NB4 (cell line): ENCODE results near the gene PHF21B.

ENCODE experiments used
- DNase-seq: peaks from one replicate; pipeline ENCODE4 v3.0.0; 2010; ENCODE audit warnings: low read depth
- H3K4me3 ChIP-seq: one replicate; pipeline ENCODE4 v1.5.1; 2011; ENCODE audit warnings: mild to moderate bottlenecking, low read depth, low read length, moderate library complexity
- MYC ChIP-seq: IDR thresholded peaks from 2 replicates; pipeline ENCODE4 v1.6.1; 2011; ENCODE audit warnings: low read depth, low read length
- POLR2A ChIP-seq: IDR thresholded peaks from 2 replicates; pipeline ENCODE4 v1.6.1; 2011; ENCODE audit warnings: mild to moderate bottlenecking; ENCODE audit not compliant: insufficient read length; ENCODE audit errors: extremely low read depth
- TF ChIP-seq, protein P1 (sequence below): IDR thresholded peaks from 2 replicates; pipeline ENCODE4 v1.6.1; 2011; ENCODE audit warnings: low read depth, low read length
- TF ChIP-seq, protein P2 (sequence below): IDR thresholded peaks from one replicate; pipeline ENCODE4 v1.5.1; 2012; ENCODE audit warnings: low read depth, low read length

The PHF21B gene

GRCh38 chr22:45010532-45010900, 711 bp upstream of the PHF21B start:
- TF ChIP-seq POLR2A (no peak), MYC (no peak)
- TF ChIP-seq, protein P1, sequence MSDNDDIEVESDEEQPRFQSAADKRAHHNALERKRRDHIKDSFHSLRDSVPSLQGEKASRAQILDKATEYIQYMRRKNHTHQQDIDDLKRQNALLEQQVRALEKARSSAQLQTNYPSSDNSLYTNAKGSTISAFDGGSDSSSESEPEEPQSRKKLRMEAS, result no peak
- TF ChIP-seq, protein P2, sequence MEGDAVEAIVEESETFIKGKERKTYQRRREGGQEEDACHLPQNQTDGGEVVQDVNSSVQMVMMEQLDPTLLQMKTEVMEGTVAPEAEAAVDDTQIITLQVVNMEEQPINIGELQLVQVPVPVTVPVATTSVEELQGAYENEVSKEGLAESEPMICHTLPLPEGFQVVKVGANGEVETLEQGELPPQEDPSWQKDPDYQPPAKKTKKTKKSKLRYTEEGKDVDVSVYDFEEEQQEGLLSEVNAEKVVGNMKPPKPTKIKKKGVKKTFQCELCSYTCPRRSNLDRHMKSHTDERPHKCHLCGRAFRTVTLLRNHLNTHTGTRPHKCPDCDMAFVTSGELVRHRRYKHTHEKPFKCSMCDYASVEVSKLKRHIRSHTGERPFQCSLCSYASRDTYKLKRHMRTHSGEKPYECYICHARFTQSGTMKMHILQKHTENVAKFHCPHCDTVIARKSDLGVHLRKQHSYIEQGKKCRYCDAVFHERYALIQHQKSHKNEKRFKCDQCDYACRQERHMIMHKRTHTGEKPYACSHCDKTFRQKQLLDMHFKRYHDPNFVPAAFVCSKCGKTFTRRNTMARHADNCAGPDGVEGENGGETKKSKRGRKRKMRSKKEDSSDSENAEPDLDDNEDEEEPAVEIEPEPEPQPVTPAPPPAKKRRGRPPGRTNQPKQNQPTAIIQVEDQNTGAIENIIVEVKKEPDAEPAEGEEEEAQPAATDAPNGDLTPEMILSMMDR, result no peak
- no peak overlapping the region for H3K4me3 ChIP-seq
- no peak for DNase-seq

DNA sequence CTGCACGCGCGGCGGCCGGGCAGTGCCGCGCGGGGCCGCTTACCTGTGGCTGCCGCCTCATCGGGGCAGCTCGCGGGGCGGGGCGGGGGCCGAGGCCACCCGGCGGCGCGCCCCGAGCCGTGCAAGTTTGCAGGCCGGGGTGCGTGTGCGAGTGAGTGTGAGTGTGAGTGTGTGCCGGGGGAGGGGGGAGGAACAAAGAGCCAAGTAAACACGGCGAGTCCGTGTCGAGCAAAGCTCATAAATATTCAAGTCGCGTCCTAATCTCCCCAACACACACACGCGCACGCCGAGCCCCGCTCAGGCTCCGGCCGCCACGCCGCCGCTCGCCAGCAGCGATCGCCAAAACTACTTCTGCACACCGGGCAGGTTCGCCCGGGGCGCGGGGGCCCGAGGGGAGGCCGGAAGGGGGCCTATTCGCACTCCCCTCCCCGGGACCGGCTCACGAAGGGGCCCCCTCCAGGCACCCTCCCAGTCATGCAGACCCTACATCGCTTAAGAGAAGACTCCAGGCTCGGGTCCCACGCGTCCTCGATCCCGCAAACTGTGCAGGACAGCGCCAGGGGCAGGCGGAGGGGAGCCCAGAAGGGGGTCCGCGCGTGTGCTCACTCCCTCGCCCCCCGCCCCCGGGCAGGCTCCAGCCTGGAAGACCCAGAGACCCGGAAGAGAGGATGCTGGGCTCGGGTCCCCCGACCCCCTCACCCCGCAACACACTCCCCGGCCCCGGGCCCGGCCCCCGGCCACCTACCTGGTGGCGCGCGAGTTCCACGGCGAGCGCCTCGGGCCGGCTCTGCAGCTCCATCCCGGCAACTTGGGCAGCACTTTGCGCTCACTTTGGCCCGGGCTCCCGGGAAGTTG, 827 bp downstream of the PHF21B start:
- DNase-seq, result no peak
- TF ChIP-seq, protein P2, result no peak
- TF ChIP-seq, protein P1, result no peak
- no peak for TF ChIP-seq MYC
- no peak for TF ChIP-seq POLR2A
- no peak overlapping the region for H3K4me3 ChIP-seq

DNA sequence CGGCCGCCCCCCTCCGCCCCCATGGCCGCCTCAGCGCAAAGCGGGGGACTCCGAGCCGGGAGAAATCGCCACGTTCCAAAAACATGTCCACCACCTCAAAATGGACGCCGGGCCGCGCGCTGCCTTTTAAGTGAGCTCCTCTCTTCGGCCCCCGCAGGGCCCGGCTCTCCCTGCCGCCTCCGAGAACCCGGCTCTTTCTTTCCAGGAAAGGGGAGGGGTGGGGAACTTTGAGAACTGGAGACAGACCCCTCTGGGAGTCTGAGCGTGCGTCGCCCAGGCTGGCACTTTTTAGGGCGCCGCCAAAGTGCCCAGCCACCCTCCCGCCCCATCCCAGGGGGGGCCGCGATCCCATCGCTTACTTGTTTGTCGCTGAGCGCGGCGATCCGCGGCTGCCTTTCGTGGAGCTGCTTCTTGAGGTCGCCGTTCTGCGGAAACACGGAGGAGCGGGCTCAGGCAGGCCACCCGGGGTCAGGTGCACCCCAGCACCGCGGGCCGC, 1.6 kb downstream of the PHF21B start:
- no peak overlapping the region for H3K4me3 ChIP-seq
- TF ChIP-seq, protein P2, result no peak
- TF ChIP-seq, protein P1, result no peak
- TF ChIP-seq POLR2A (no peak), MYC (no peak)
- no peak for DNase-seq

DNA sequence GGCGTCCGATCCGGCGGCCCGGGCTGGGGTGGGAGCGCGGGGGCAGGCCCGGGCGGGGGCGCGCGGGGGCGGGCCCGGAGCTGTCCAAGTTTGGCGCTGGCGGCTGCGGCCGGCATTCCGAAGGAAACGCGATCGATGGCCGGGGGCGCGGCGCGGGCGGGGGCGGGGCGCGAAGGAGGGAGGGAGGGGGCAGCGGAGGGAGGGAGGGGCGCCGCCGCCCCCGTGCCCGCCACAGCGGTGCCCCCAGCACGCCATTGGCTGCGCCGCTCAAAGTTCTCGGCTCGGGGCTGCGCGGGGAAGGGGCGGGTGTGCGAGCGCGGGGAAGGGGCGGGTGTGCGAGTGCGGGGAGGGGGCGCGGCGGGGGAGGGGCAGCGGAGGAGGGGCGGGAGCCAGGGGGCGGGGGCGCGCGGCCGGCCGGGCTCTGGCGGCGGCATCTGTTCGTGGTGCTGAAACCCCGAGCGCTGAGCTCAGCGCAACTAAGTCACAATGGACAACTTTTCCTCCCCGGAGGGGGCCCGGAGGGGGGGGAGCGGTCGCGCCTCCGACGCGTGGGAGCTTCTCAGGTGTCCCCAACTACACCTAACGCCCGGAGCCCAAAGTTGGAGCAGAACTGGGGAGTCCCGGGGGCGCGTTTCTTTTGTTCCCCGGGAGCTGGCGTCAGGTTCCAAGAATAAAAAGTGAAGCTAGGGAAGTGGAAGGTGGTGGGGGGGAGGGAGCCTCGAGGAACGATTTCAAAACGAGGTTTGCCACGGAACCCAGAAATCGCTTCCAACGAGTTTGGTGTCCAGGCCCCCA, 2.2 kb downstream of the PHF21B start:
- TF ChIP-seq, protein P2, result no peak
- TF ChIP-seq, protein P1, result no peak
- TF ChIP-seq POLR2A (no peak), MYC (no peak)
- H3K4me3 ChIP-seq, result no peak overlapping the region
- peak; percentile 14 for DNase-seq

- TF ChIP-seq POLR2A (no peak), MYC (no peak)
- TF ChIP-seq, protein P1, result no peak
- TF ChIP-seq, protein P2, result no peak
- no peak for DNase-seq
- no peak overlapping the region for H3K4me3 ChIP-seq
Observed at GRCh38 chr22:45006964-45007390, 2.8 kb downstream of the PHF21B start.
